Transverse colon (tissue), 4 donors: Measurements from ENCODE around the gene CALML3.

ENCODE experiments used
- EP300 ChIP-seq: sonication (generic); formaldehyde crosslinking; IDR thresholded peaks from one replicate; pipeline ENCODE4 v1.6.1; 2017; ENCODE audit warnings: antibody characterized with exemption, low read depth
- POLR2A ChIP-seq: fragments of 450-650 bp; IDR thresholded peaks from one replicate; pipeline ENCODE4 v1.6.1; 2016; ENCODE audit warnings: antibody characterized with exemption, mild to moderate bottlenecking, moderate library complexity
- POLR2AphosphoS5 ChIP-seq, 3 donors: sonication (generic); formaldehyde crosslinking; IDR thresholded peaks; one replicate each; pipeline ENCODE4 v1.6.1; 2016; ENCODE audit warnings: antibody characterized with exemption in 3 of 3
- TF ChIP-seq, protein P1 (sequence below), 5 experiments: fragments of 200-600 bp in 3 of 5; fragments of 450-650 bp in 2 of 5; sonication (generic) in 3 of 5; IDR thresholded peaks; 1 replicate in 2 of 5; 2 replicates in 3 of 5; pipeline ENCODE4 v1.5.1; 2016 to 2017; ENCODE audit warnings: antibody characterized with exemption in 5 of 5, inconsistent platforms in 3 of 5, mild to moderate bottlenecking in 2 of 5, moderate library complexity in 1 of 5

DNA sequence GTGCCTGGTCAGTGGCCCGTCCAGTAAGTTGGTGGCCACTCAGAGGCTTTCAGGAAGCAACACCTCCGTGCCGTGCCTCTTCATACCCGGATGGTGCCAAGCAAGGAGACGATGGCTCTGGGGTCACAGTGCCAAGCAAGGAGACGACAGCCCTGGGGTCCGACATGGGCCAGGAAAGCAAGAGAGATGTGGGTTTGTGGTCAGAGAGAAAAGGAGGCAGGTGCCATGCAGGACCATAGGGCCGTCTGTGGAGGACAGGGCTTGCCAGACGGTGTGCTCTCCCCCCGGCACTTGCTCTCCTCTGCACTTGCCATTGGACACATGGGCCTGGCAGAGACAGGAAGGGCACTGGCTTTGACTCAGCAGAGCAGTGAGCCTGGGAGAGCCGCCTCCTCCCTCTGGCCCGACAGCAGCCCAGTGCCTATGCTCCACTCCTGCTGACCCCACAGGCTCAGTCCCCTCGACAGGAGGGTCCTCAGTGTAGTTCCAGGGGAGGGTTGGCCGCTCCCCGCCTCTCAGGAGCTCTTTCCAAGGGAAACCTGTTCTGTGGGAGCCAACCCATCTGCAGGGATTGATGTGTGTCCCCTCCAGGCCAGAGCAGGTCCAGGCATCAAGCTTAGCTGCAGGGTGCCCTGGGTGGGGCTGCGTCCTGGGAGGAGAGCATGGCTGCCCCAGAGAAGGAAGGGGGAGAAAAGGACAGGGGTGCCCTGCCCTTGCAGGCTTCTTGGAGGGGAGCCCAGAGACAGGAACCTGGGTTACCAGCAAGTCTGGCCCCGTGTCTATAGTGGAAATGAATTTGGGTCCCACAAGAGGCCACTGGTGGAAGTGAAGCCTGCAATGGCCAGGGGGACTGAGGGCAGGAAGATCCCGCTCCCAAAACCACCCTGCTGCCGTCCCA is 17.8 kb upstream of the CALML3 start:
- TF ChIP-seq, protein P1, sequence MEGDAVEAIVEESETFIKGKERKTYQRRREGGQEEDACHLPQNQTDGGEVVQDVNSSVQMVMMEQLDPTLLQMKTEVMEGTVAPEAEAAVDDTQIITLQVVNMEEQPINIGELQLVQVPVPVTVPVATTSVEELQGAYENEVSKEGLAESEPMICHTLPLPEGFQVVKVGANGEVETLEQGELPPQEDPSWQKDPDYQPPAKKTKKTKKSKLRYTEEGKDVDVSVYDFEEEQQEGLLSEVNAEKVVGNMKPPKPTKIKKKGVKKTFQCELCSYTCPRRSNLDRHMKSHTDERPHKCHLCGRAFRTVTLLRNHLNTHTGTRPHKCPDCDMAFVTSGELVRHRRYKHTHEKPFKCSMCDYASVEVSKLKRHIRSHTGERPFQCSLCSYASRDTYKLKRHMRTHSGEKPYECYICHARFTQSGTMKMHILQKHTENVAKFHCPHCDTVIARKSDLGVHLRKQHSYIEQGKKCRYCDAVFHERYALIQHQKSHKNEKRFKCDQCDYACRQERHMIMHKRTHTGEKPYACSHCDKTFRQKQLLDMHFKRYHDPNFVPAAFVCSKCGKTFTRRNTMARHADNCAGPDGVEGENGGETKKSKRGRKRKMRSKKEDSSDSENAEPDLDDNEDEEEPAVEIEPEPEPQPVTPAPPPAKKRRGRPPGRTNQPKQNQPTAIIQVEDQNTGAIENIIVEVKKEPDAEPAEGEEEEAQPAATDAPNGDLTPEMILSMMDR (IDR thresholded peaks at IDR 0.05), result no peak
- TF ChIP-seq POLR2AphosphoS5 (IDR thresholded peaks at IDR 0.05), result no peak
- no peak for TF ChIP-seq POLR2A
- no peak for TF ChIP-seq EP300
